ENCODE data around the gene NINL.

Gene NINL

GRCh38 chr20:25460566-25461280 lies 124.6 kb downstream of the NINL start:
- no peak for DNase-seq

- DNase-seq: peak; percentile 46
Measured at GRCh38 chr20:25459916-25460535, 125.3 kb downstream of the NINL start.

- DNase-seq: no peak
Measured at GRCh38 chr20:25459111-25459830, 126.1 kb downstream of the NINL start.

GRCh38 chr20:25457886-25458680 lies 127.2 kb downstream of the NINL start:
- DNase-seq: no peak

GRCh38 chr20:25454153-25454900 lies 131.0 kb downstream of the NINL start:
- no peak for DNase-seq

GRCh38 chr20:25453035-25453810 lies 132.1 kb downstream of the NINL start:
- no peak for DNase-seq

- DNase-seq: no peak
Measured at GRCh38 chr20:25452333-25452732, 133.0 kb downstream of the NINL start.

GRCh38 chr20:25447671-25448070 lies 137.7 kb downstream of the NINL start:
- DNase-seq: no peak

- DNase-seq: no peak
Measured at GRCh38 chr20:25444556-25444955, 140.8 kb downstream of the NINL start.

- peak; percentile 33 for DNase-seq
Measured at GRCh38 chr20:25439328-25439727, 146.0 kb downstream of the NINL start.

- DNase-seq: no peak
Measured at GRCh38 chr20:25437153-25437581, 148.2 kb downstream of the NINL start.

- DNase-seq: no peak
Measured at GRCh38 chr20:25424536-25424935, 160.8 kb downstream of the NINL start.

GRCh38 chr20:25422032-25422431 lies 163.3 kb downstream of the NINL start:
- DNase-seq: no peak

GRCh38 chr20:25421102-25421501 lies 164.2 kb downstream of the NINL start:
- no peak for DNase-seq

GRCh38 chr20:25418776-25419175 lies 166.6 kb downstream of the NINL start:
- DNase-seq: no peak

GRCh38 chr20:25408890-25409289 lies 176.4 kb downstream of the NINL start:
- no peak for DNase-seq

GRCh38 chr20:25408170-25408547 lies 177.2 kb downstream of the NINL start:
- DNase-seq: no peak

- DNase-seq: peak; percentile 81
Measured at GRCh38 chr20:25407311-25408169, 177.8 kb downstream of the NINL start, which contains the start of gene GINS1. Gene GINS1, plus strand, starts transcription at chr20:25407673. Its CDS starts 148 bp downstream, at chr20:25407821.

Measured in inflammatory macrophage treated with lipopolysaccharide for 4 hours (primary cell).